ENCODE measurements around the gene H6PD.

- TF ChIP-seq PRDM1 (tag by site-specific recombination; IDR thresholded peaks at IDR 0.05) (no peak), ZNF132 (tag by site-specific recombination; IDR thresholded peaks at IDR 0.05; ENCODE audit: borderline replicate concordance) (no peak), GLI4 (tag by site-specific recombination; IDR thresholded peaks at IDR 0.05) (no peak), ZNF707 (tag by site-specific recombination; IDR thresholded peaks at IDR 0.05) (no peak), ZNF146 (tag by site-specific recombination; IDR thresholded peaks at IDR 0.05) (no peak), ZNF138 (tag by site-specific recombination; IDR thresholded peaks at IDR 0.05; ENCODE audit: borderline replicate concordance) (no peak), ZNF223 (tag by site-specific recombination; IDR thresholded peaks at IDR 0.05) (no peak), ZIC2 (tag by site-specific recombination; IDR thresholded peaks at IDR 0.05) (no peak), ZNF660 (tag by site-specific recombination; IDR thresholded peaks at IDR 0.05) (no peak), ZNF341 (tag by site-specific recombination; IDR thresholded peaks at IDR 0.05; ENCODE audit: low read depth) (no peak)
- TF ChIP-seq, protein P1, sequence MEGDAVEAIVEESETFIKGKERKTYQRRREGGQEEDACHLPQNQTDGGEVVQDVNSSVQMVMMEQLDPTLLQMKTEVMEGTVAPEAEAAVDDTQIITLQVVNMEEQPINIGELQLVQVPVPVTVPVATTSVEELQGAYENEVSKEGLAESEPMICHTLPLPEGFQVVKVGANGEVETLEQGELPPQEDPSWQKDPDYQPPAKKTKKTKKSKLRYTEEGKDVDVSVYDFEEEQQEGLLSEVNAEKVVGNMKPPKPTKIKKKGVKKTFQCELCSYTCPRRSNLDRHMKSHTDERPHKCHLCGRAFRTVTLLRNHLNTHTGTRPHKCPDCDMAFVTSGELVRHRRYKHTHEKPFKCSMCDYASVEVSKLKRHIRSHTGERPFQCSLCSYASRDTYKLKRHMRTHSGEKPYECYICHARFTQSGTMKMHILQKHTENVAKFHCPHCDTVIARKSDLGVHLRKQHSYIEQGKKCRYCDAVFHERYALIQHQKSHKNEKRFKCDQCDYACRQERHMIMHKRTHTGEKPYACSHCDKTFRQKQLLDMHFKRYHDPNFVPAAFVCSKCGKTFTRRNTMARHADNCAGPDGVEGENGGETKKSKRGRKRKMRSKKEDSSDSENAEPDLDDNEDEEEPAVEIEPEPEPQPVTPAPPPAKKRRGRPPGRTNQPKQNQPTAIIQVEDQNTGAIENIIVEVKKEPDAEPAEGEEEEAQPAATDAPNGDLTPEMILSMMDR (tag by site-specific recombination; IDR thresholded peaks at IDR 0.05), result no peak
- TF ChIP-seq, protein P2, sequence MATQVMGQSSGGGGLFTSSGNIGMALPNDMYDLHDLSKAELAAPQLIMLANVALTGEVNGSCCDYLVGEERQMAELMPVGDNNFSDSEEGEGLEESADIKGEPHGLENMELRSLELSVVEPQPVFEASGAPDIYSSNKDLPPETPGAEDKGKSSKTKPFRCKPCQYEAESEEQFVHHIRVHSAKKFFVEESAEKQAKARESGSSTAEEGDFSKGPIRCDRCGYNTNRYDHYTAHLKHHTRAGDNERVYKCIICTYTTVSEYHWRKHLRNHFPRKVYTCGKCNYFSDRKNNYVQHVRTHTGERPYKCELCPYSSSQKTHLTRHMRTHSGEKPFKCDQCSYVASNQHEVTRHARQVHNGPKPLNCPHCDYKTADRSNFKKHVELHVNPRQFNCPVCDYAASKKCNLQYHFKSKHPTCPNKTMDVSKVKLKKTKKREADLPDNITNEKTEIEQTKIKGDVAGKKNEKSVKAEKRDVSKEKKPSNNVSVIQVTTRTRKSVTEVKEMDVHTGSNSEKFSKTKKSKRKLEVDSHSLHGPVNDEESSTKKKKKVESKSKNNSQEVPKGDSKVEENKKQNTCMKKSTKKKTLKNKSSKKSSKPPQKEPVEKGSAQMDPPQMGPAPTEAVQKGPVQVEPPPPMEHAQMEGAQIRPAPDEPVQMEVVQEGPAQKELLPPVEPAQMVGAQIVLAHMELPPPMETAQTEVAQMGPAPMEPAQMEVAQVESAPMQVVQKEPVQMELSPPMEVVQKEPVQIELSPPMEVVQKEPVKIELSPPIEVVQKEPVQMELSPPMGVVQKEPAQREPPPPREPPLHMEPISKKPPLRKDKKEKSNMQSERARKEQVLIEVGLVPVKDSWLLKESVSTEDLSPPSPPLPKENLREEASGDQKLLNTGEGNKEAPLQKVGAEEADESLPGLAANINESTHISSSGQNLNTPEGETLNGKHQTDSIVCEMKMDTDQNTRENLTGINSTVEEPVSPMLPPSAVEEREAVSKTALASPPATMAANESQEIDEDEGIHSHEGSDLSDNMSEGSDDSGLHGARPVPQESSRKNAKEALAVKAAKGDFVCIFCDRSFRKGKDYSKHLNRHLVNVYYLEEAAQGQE (tag by site-specific recombination; IDR thresholded peaks at IDR 0.05), result no peak
- TF ChIP-seq, protein P3, sequence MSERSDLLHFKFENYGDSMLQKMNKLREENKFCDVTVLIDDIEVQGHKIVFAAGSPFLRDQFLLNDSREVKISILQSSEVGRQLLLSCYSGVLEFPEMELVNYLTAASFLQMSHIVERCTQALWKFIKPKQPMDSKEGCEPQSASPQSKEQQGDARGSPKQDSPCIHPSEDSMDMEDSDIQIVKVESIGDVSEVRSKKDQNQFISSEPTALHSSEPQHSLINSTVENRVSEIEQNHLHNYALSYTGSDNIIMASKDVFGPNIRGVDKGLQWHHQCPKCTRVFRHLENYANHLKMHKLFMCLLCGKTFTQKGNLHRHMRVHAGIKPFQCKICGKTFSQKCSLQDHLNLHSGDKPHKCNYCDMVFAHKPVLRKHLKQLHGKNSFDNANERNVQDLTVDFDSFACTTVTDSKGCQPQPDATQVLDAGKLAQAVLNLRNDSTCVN (tag by site-specific recombination; optimal IDR thresholded peaks at IDR 0.05), result no peak
These were observed 26.9 kb upstream of the H6PD start for GRCh38 chr1:9207715-9208114.
